GM10847 (cell line): ENCODE data around the gene MYO7A.

Experiments
- POLR2A ChIP-seq: IDR thresholded peaks from 2 replicates; pipeline ENCODE4 v1.6.1; 2011; ENCODE audit not compliant: insufficient read length; ENCODE audit errors: extremely low read depth

Gene MYO7A

DNA sequence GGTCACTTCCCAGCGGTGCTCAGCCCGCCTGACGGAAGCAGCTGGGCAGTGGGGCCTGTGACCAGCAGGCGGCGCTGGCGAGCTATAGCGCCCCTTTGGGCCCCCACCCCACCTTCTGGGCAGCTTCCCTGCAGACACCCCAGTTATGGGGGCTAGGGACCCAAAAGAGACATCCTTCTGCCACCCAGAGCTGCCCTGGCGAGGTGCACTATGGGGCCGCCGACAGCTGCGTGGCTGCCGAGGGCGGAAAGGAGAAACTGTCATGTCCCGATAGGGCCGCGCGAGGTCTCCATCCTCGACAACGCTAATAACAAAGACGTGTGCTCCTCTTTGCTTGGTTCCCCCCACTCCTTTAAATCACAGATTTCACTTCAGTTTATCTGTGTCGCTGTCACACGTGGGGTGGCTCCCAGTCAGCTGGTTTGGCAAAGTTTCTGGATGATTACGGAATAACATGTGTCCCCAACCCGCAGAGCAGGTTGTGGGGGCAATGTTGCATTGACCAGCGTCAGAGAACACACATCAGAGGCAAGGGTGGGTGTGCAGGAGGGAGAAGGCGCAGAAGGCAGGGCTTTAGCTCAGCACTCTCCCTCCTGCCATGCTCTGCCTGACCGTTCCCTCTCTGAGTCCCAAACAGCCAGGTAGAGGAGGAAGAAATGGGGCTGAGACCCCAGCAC is 673 bp upstream of the MYO7A start:
- TF ChIP-seq POLR2A: no peak

GRCh38 chr11:77129069-77129841 is 1.2 kb downstream of the MYO7A start:
- TF ChIP-seq POLR2A: no peak

- TF ChIP-seq POLR2A: no peak
These were observed 2.1 kb downstream of the MYO7A start for GRCh38 chr11:77129842-77130756.

DNA sequence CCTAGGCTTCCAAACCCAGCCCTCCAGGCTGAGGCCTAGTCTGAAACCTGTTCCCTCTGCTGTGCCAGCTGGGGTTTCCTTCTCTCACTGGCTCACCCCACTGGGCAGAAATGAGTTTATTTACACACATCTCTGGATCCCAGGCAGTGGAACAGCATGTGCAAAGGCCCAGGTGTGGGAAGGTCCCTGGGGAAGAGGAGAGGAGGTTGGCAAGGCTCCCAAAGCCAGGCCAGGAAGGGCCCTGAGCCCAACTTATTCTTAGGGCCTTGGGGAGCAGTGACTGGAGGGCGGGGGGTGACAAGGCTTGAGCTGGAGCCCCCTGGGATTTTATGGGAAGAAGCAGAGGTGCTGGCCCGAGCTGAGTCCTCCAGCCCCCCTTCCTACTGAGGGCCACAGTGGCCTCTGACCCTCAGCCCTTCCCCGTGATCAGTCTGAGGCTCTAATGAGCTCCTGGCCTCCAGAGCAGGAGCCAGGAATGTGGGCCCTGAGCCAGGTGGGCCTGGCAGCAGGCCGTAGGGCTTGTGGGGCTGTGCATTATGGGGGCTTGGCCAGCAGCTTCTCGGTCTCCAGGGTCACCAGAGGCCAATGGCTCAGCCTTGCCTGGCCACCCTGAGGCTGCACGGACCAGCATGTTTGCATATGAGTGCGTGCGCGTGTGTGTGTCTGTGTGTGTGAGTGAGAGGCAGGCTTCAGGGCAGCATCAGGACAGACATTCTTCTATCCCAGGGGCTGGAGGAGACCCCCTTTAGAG is 2.9 kb downstream of the MYO7A start:
- TF ChIP-seq POLR2A: no peak

DNA sequence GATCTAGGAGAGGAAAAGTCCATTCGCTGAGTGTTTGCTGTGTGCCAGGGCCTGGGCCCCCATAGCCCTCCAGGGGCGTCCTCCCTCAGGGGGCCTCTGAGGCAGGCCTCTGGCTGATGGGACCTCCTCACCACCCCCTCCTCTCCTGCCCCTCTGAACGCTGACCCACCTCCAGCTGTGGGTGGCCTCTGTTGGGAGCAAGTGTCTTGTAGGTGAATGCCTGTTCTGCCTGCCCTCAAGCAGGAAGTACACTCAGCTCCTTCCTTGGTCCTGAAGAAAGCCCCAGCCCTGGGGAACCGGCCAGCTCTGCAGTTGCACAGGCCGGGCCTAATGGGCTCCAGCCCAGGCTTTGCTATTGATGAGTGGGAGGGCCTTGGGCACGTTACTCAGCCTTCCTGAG is 3.5 kb downstream of the MYO7A start:
- no peak for TF ChIP-seq POLR2A

DNA sequence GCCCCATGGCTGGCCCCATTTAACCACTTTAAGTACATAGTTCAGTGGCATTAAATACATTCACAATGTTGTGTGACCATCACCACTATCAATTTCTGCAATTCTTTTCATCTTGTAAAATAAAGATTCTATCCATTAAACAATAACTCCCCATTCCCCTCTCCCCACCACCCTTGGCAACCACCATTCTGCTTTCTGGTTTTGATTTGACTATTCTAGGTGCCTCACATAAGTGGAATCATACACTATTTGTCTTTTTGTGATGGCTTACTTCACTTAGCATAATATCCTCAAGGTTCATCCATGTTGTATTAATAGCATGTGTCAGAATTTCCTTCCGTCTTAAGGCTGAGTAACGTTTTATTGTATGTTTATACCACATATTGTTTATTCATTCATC is 7.0 kb downstream of the MYO7A start:
- no peak for TF ChIP-seq POLR2A

DNA sequence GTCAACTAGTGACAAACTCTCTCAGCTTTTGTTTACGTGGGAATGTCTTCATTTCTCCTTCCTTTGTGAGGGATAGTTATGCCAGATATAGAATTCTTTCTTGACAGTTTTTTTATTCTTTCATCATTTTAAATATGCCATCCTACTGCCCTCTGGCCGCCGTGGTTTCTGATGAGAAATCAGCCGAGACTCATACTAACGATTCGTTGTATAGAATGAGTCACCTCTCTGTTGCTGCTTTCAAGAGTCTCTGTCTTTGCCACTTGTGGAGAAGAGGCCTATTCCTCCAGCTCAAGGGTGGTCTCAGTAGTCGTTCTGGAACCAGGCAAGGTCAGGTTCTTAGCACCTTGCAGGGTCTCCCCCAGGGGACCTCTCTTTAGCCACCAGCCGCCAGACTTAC is 8.0 kb downstream of the MYO7A start:
- TF ChIP-seq POLR2A: no peak

GRCh38 chr11:77136784-77137420 is 8.9 kb downstream of the MYO7A start:
- no peak for TF ChIP-seq POLR2A

- TF ChIP-seq POLR2A: no peak
These were observed 9.4 kb downstream of the MYO7A start for GRCh38 chr11:77137421-77137820.

DNA sequence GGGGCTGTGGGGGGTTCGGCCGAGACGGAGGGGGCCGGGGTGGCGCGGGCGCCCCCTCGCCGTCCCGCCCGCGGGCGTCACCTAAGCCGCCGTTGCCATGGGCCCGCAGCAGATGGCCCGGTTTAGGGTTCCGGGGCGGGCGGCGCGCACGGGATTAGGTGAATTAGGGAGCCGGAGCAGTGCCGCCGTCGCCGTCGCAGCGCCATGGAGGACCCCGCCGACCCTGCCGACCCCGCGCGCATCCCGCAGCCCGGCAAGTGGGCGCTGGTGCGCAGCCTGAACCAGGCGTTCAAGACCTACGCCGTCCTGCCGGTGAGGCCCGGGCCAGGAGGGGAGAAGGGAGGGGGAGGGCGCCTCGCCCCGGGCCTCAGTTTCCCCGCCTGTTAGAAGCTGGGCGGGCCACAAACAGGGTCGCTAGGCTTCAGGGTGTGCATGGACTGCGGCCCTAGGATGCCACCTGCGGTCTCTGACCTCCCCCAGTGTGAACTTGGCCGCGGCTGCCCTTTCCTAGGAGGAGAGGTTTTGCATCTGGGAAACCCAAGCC is 10.1 kb downstream of the MYO7A start:
- no peak for TF ChIP-seq POLR2A

DNA sequence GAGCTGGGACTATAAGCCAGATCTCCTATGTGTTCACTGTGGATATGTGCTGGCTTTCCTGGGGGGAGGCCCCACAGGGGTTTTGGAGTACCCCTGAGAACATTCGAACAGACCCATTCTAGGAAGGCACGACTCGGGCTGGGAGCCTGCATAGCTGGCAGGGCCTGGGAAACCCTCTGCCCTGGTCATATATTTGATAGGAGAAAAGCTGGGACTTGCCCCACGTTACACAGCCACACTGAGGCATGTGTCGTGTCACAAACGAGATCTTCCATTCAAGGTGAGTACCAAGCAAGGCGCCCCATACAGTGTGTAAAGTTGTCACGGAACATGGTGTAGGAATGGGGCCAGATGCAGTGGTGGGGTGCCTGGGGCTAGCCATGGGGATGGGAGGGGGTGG is 11.2 kb downstream of the MYO7A start:
- no peak for TF ChIP-seq POLR2A

- no peak for TF ChIP-seq POLR2A
These were observed 12.3 kb downstream of the MYO7A start for GRCh38 chr11:77140231-77140851.

DNA sequence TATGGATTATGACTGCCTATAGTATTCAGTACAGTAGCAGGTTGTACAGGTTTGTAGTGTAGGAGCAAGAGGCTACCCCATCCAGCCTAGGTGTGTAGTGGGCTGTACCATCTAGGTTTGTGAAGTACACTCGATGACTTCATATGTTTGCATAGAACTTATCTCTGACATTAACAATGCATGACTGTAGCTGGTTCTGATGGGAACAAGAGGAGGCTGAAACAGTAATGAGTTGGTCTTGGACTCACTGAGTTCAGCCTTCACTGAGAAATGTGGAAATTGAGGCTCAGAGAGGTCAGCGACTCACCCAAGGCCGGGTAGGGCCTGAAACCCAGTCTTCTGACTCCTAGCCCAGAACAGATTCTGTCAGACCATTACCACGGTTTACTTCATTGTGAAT is 13.0 kb downstream of the MYO7A start:
- no peak for TF ChIP-seq POLR2A

GRCh38 chr11:77141475-77141874 is 13.4 kb downstream of the MYO7A start:
- TF ChIP-seq POLR2A: no peak
